Measurements from ENCODE around the gene ERCC6L2.

Gene ERCC6L2

DNA sequence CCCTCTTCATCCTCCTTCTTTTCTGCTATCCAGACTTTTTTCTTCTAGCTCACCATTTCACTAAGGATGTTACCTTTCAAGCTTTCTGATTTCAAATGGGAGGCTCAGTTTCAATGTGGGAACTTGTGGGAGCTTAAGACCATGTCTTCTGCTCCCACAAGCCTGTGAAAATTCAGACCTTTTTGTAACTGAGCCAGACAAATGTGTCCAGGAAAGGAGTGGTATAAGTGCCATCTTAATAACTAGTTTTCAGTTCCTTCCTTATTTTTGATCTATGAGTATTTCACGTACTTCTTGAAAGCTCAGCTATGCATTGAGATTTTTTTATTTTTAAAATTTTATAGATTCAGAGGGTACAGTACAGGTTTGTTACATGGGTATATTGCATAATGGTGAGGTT is 4.6 kb upstream of the ERCC6L2 start:
- no peak for DNase-seq

DNA sequence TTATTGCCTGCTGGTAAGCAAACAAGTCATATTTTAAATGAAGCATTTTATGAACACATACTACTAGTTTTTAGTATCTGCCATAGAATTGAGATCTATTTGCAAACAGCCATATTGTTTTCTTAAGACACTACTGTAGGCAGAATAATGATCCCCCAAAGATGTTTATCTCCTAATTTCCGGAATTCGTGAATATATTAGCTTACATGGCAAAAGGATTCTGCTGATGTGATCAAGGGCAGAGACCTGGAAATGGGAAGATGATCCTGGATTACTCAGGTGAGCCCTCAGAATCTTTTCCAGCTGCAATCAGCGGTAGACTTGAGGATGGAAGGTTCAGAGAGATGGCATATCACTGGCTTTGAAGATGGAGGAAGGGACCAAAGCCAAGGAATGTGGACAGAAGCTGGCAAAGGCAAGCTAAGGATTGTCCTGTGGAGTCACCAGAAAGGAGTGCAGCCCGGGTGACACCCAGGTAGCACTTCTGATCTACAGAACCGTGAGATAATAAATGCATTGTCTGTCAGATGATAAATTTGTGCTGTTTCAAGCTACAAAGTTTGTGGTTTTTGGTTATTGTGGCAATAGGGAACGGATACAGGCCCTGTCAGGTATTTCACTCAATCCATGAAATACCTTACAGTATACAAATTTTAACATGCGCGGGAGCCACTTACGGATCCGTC is 1.0 kb upstream of the ERCC6L2 start:
- DNase-seq = no peak

DNA sequence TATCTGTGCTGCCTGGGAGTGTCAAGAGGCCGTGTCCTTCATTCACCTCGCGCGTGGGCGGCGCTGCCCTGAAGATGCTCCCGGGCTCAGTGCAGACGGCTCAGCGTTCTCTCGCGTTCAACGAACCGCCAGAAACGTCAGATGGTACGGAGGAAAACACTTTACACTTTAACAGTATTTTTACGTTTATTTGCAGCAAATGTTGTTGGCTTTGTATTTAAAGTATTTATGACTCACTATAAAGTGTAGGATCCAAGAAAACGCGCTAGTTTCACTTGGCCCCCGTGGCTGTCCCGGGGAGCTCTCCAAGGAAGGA is 544 bp upstream of the ERCC6L2 start:
- no peak for DNase-seq

DNA sequence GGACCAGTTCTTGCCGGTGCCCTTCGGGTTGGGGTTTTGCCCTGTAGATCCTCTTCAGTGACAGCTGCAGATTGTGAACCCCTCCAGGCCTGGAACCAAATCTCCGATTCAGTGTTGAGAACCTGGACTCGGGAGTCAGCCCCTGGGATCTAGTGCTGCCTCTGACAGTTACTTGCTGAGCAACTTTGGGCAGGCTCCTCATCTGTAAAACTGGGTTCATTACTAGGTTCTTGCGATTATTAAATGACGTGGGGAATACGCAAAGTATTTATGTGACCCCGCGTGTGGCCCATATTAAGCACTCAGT is 600 bp downstream of the ERCC6L2 start:
- DNase-seq = no peak

DNA sequence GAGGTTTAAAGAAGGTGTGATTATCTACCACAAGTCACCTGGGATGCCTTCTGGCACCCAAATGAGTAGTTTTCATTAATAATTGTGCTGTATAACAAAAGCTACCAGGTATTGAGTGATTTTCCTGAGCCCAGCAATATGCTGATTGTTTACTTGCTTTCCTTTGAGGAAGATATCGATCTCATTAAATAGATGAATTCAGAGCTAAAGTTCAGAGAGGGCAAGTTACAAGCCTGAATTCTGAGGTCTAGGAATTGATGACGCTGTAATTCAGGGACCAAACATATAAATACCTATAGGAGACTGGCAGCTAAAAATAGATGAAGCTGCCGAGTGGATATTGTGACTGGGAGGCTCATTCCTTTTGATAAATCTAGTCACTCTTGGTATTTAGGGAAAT is 1.1 kb downstream of the ERCC6L2 start:
- DNase-seq = no peak

DNA sequence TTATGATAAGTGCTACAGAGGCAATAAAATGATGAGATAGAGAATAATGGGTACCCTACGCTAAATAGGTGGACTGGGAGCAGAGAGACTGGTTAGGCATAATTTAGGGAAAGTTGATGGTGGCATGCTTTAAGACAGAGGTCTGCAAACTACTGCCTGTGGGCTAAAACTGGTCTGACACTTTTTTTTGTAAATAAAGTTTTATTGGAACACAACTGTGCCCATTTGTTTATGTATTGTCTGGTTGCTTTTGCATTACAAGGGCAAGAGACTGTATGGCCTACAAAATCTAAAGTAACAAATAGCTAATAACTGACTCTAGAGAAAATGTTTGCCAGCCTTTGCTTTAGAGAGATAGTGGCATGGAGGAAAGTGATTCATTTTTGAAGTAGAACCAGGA is 2.5 kb downstream of the ERCC6L2 start:
- no peak for DNase-seq

DNA sequence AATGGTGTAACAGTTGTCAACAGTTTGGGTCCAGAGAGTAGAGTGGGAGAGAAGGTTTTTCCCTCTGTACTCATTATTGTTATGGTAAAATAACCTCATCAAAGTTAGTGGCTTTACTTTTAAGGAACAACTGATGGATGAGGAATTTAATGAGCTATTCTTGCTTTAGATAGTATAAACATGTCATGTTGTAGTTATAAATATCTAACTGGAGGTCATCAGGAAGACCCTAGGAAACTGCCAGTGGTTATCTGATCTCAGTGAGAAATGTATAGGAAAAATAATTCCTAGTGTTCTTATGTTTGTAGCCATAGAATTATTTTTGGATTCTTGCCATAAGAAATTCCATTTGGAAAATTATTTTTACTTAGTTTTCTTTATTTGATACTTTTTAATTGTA is 4.1 kb downstream of the ERCC6L2 start:
- DNase-seq = no peak

DNA sequence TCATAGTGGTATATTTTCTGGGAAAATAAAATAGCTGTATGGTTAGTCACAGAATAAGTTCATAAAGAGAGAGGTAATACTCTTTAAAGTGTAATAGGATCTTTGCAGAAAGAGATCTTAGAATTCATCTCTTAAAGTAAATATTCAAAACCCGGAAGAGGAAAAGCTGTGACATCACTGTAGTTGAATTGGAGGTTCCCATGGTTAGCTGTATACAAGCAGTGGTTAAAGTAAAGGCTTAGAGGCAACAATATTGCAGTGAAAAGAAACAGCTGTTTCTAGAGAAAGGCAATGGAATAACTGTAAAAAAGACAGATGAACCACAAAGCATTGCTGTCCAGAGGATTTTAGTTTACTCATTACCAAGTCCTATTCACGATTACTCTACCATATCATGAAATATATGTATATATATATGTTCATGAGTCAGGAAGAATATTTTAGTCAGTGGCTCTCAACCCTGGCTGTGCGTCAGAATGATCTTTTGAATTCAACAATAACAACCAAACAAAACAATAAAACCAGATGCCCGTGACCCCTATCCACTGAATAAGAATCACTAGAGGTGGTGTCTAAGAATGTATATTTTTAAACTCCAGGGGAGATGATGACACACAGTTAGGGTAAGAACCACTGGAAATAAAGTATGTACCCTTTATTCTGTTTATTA is 4.7 kb downstream of the ERCC6L2 start:
- DNase-seq = no peak

DNA sequence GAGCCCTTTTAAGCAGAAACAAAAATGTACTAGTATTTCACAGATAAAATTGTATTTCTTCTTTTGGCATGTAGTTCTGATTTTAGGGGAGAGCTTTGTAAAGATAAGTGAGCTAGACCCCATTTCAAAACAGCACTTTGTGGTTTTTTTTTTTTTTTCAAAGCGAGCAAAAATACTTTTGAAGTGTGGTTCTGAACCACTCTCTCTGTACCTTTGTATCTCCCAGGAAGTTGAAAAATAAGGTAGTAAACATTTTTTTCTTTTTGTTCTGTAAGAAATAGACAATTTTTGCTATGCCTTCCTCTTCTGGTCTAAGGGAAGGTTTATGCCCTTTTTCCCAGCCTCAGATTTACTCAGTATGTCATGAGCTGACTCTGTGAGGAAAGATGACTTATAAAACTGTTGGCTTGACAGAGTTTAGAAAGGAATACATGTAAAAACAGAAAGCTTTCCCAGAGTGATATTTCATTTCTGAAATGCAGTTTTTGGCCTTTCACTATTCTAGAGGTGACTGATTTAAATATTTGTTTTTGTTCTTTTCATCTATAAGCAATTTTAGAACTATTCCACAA is 12.5 kb downstream of the ERCC6L2 start:
- no peak for DNase-seq

DNA sequence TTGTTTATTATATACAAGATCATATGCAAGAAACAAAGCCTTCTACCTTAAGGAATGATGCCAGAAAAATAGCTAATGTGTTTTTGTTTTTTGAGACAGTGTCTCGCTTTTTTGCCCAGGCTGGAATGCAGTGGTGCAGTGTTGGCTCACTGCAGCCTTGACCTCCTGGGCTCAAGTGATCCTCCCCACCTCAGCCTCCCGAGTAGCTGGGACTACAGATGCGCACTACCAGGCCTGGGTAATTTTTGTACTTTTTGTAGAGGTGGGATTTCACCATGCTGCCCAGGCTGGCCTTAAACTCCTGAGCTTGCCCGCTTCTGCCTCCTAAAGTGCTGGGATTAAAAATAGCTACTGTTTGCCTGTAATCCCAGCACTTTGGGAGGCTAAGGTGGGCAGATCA is 15.1 kb downstream of the ERCC6L2 start:
- no peak for DNase-seq

DNA sequence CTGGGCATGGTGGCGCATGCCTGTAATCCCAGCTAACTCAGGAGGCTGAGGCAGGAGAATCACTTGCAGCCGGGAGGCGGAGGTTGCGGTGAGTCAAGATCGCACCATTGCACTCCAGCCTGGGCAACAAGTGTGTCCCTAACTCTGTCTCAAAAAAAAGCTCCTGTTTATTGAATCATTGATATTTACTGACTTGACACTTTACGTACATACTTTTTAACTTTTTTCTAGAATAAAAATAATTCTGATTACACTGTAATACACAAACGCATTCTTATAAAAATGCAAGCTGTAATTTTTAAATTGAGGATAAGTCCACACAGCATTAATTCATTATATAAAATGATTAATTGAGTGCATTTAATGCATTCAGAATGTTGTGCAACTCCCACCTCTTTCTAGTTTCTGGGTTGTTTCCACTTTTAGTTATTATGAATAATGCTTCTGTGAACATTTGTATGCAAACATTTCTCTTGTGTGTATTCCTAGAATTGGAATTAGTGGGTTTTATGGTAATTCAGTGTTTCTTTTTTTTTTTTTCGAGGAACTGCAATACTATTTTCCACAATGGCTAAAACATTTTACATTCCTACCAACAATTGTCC is 15.7 kb downstream of the ERCC6L2 start:
- DNase-seq = no peak

DNA sequence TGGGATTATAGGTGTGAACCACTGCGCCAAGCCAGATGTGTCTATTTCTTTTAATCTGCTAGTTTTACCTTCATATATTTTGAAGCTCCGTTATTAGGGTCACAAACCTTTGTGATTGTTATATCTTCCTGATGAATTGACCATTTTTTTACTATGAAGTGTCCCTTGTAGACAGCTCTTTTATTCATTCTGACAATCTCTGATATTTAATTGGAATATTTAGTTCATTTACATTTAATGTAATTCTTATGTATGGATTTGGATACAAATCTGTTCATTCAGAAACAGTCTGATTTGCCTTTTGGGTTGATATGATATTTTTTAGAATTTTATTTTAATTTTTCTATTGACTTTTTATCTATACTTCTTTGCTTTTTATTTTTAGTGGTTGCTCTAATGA is 17.2 kb downstream of the ERCC6L2 start:
- DNase-seq = no peak

DNA sequence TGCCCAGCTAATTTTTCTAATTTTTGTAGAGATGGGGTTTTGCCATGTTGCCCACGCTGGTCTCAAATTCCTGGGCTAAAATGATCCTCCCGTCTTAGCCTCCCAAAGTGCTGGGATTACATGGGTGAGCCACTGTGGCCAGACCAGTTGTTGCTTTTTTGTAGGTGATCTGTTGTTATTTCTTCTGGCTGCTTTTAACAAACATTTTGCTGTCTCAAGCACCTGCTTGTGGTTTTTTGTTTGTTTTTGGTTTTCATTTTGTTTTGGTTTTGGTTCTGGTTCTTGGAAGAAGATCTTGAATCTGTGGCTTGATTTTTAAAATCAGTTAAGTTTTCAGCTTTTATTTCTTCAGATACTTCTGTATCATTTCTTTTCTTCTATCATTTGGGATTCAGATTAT is 21.1 kb downstream of the ERCC6L2 start:
- no peak for DNase-seq

DNA sequence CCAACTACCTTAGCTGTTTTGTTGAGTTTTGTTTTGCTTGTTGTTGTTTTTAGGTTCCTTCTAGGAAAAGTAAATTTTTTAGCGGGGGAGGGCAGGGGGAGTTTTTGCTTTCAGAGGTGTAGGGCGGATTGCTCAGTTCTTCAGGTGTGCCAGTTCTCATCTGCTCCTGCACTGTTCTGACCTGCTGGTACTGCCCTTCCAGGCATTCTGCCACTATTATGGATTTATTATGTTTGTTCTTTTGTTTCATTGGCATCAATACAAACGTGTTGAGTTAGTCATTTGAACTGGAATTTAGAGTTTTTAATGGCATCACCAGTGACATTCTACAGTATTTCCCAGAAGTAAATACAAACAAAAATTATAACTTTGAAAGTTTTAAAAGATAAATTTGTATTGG is 26.0 kb downstream of the ERCC6L2 start:
- no peak for DNase-seq

DNA sequence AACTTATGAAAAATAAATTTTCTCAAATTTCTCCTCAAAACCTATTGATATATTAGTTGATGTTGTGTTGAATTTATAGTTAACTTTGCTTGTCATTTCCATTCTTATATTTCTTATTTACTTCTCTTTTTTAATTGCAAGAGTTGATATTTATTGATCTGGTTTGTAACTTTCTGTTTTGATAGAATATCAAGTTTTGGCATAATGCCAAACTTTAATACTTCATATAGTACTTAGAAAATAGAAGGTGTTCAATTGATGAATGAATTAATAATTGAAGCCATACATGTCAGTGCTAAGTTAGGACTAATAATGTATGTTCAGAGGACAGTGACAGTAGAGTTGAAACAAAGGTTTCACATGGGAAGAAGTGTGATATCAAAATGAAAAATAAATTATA is 27.9 kb downstream of the ERCC6L2 start:
- DNase-seq = no peak

DNA sequence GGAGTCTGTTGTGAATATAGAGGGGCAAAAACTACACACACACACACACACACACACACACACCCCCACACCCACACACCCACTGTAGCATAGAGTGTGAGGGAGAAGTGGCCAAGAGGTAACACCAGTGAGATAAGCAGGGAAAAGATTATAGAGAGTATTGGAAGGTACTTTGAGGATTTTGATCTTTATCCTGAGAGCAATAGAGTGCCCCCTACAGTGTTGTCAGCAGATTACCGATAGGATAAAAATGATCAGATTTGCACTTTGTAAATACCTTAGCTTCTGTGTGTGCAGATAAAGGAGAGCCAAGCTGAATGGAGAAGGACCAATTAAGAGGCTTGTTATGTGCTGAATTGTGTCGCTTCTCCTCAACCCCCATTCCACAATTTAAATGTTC is 32.3 kb downstream of the ERCC6L2 start:
- no peak for DNase-seq

DNA sequence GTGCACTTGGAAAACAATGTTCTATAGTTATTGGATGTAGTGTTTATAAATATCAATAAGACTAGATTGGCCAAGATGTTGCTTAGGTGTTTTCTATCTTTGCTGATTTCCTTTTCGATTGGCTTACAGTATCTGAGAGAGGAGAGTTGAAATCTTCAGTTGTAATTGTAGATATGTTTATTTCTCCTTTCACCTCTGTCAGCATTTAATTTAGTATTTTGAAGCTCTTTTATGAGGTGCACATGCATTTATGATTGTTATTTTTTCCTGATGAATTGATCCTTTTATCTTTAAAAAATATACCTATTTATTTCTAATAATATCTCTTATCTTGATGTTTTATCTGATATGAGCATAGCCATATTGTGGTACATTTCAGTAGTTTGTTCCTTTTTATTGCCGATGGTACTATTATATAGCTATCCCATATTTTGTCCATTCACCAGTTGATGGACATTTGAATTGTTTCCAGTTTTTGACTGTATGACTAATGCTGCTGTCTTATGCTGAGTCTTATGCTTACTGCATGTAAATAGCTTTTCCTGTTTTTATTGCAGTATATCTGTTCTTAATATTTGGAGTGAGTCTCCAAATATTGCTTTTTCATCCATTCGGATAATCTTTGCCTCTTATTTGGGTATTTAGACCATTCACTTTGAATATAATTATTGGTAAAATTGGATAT is 34.7 kb downstream of the ERCC6L2 start:
- no peak for DNase-seq

DNA sequence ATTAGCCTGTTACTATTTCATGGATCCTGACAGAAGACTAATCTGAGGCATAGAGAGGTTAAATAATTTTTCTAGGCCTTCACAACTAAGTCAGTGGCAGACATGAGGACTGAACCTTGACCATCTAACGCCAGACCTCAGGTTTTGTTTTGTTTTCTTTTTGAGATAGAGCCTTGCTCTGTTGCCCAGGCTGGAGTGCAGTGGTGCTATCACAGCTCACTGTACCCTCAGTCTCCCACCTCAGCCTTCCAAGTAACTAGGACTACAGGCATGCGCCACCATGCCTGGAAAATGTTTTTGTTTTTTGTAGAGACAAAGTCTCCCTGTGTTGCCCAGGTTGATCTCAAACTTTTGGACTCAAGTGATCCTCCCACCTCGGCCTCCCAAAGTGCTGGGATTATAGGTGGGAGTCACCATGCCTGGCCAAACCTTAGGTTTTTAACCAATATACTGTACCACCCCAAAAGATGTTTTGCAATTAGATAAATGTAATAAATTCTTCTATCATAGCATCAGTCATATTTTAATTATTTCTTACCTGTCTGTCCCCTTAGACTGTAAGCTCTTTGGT is 35.4 kb downstream of the ERCC6L2 start:
- no peak for DNase-seq

DNA sequence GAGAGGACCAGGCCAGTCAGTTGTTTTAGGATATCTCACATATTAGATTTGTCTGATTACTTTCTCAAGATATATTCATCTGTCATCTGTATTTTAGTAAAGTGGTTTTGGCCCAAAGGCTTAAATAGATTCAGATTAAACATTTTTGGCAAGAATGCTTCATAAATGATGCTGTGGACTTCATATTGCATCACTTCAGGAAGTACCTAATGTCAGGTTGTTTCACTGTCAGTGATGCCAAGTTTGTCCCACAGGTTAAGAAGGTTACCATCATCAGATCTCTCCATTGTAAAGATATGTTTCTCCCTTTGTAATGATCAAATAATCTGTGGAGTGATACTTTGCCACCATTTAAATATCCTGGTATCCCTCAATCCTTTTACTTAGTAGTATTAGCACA is 37.3 kb downstream of the ERCC6L2 start:
- DNase-seq = no peak

DNA sequence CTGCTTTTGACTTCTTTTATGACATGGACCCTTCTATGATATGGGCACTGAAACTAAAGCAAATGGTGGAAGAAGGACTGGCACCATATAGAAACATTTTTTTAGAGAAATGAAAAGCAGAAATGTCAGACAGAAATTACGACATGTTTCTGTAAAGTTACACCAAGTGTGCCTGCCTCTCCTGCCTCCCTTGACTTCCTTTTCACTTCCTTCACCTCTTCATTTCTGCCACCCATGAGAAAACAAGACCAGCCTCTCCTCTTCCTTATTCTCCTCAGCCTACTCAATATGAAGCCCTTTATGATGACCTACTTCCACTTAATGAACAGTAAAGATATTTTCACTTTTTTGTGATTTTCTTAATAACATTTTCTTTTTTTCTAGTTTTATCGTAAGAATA is 44.5 kb downstream of the ERCC6L2 start:
- no peak for DNase-seq

DNA sequence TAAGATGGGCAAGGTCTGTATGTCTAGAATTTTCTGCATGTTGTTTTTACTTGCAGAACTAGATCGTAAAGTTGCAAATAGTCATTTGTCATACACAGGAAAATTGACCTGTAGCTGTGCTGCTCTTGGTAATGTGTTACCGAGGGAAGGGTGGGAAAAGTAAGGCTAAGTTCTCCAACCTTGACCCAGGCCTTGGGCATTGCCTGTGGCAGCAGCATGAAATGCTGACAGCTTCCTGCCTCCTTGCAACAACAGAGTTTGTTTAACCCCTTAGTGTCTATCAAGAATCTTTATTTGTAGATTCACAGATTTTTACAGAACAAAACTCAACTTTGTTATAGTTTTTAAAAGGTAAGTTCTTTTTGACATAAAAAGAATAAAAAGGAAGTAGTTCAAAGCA is 48.3 kb downstream of the ERCC6L2 start:
- DNase-seq = no peak

DNA sequence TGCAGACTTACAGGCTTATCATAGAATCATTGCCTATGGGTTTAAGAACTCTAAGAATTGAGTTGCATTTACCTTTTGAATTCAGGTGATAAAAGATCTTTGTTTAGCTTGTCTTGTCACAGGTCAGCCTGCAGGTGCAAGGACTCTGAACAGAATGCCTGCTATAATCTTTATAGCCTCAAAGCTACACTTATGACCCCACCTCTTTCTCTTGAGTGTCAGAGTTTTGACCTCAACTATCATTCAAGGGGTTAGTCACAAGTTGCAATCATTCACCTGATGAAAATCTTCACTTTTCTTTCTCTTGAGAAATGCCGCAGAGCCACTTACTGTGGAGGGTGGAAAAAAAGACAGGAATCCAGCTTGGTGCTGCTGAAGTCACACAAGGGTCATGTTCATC is 49.5 kb downstream of the ERCC6L2 start:
- DNase-seq = no peak

DNA sequence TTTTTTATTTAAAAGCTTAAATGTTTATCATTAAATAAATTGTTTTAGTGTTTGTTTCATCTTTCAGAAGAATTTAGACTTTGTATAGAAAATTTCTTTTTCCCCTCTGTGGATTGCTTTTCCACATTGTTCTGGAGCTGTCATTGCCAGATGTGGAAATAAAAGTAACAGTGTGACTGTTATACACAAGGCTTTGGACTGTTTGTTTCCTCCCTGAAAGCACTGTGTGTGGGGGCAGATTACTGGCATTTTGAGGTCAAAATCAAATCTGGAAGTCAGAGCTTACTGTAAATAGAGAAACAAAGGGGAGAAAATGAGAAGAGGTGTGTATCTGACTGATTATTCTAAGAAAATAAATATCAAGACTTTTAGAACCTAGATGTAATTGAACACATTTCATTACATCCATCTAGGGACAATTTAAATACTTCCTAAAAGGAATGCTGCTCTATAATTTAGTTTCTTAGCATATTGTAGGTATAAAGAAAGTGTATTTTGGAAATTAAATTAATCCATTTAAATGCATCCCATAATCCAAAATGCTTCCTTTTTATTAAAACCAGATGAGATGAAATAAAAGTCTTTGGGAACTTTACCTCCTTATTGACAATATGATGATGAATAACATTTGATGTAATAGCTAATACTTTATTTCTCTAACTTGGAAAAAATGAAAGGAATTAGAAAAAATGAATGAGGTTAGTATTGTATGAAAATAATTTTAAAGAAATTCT is 51.9 kb downstream of the ERCC6L2 start:
- no peak for DNase-seq
